Nucleus accumbens (tissue), 56 donors: ENCODE measurements around the gene GLIS1.

ENCODE experiments used
- DNase-seq, 56 donors: peaks; one replicate each; lab custom pipeline; 2025; lab: John Stamatoyannopoulos, UW

Gene GLIS1

DNA sequence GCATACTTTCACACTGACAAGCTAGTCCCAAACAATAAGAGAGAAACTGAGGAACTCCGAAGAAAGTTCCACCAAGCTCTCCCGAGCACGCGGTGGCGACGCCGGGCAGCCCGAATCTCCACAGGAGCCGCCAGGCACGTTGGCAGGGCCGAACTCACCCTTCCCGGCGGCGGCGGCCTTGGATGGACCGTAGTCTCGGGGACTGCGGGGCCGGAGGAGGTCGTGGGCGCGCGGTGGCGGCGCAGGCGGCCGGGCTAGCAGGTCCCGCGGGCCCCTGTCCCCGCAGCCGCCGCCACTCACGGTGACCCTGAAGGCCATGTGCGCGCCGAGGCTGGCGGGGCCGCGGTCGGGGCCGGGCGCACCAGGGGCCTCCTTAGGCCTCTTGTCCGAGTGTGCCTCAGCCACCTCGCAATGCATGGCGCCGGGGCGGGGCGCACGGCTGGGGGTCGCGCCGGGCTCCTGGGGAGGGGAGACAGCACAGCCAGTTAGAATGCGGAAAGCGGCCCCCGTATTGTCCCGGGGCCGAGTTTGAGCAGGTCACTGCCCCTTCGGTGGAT is 1.2 kb downstream of the GLIS1 start:
- DNase-seq: no peak

DNA sequence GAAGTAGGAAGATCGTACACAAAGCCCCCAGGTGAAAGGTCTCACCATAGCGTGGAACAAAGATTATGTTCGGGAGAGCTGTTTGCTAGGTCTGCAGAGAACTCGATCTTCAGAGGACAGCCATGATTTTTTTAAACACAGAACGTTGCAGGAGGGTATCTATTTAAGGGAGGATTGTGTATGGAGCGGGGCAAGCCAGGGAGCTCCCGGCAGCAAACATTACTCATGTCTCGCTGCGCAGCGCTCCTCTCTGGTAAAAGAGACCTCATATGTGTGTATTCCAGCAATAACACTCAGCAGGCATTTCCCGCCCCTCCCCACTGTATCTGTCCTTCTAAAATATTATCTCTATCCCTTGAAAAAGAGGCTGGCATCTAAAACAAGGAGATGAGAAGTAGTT is 2.7 kb downstream of the GLIS1 start:
- DNase-seq: no peak

DNA sequence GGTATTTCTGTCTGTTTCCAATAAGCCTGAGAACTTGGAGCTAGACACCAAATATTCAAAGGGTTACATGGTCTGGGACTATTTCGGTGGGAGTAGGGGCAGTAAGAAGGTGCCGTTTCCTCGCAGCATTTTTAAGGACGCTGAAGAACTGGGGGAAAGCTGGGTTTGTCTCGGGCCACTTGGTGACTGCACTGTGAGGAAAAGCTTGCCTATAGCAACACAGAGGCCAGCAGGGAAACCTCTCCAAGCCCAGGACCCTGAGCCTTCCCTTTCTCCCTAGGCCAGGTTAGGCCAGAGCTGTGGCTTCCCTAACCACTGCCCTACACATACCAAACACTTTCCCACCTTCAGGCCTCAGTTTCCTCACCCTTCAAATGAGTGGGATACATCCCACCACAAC is 3.3 kb downstream of the GLIS1 start:
- DNase-seq: no peak

DNA sequence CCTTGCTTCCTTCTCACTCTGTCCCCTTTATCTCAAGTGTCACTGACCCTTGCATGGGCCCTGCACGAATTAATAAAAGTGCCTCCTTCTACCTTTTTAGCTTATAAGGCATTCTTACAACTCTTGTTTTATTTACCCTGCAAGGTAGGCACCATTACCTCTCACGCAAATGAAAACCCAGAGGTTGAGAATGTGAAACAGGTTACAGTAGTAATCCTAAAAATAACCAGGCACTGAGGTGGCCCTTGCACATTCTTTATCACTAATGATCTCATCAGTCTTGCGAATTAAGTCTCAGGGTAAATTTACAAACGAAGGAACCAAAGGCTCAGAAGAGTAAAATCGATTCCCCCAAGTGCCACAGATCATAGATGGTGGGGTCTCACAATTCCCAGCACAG is 3.7 kb downstream of the GLIS1 start:
- DNase-seq: no peak

DNA sequence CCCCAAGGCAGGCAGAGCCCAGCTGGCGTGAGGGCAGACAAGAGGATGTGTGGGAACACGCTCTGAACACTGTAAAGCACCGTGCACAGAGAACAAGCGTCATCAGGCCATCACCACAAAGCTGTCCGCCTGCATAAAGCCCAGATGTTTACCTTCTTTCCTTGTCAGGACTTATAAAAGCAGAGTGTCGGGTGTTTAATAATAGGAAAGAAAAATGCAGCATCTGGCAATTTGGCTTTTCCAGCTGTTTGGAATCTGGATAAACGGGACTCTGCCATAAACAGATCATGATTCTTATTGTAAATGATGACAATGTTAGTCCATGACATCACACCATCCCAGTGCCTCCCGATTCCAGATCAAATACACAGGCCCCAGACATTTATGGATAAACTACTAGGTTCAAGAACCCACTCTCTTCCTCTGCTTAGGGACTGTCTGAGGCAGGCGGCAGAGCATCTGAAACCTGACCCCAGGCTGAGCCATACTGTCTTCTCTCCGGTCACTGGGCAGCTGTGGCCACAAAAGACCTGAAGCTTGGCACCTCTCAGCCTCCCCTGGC is 4.2 kb downstream of the GLIS1 start:
- no peak for DNase-seq

DNA sequence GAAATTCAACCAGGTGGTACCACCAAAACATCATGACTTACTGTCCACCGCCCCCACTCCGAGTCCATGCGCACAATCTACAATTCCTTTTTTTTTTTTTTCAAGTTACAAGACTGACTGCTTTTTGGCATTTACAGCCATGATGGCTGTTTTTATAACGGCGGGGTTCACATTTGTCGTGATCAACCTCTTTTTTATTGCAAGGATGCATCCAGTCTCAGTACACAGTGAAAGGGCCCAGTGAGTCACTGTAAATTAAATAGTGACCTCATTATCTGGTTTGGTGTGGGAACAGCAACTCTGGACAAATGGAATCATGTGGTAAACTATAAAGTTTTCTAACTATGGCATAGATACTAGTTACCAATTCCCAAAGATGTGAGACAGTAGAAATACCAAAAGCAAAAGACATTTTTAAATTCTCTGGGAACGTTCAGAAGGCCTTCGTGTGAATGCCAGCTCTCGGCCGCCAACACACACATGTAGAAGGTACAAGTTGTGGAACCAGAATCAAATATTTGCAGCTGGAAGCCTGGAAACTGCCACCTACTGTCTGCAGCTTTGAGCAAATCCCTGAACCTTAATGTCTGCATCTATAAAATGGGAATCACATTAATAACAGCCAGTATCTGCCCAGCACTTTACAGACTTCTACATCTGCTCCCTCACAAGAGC is 4.9 kb downstream of the GLIS1 start:
- DNase-seq: no peak

DNA sequence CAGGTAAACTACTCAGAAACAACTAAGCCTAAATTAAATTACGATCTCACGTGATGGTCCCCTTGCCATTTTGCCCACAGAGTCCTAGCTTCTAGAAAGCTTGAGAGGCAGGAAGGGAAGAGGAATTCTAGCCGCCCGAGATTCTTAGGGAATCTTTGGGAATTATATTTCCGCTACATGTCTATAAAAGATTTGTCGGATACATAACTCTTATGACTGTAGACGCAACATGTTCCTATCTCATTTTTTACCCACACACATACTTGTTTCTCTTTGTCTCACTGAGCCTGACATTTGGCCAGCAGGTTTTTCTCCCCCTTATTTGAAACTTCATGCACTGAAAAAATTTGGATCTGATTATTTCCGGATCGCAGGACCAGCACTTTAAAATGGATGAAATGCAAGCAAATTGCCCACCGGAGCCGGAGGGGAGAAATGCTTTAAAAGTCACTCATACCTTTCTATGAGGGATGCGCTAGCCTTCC is 5.5 kb downstream of the GLIS1 start:
- no peak for DNase-seq

DNA sequence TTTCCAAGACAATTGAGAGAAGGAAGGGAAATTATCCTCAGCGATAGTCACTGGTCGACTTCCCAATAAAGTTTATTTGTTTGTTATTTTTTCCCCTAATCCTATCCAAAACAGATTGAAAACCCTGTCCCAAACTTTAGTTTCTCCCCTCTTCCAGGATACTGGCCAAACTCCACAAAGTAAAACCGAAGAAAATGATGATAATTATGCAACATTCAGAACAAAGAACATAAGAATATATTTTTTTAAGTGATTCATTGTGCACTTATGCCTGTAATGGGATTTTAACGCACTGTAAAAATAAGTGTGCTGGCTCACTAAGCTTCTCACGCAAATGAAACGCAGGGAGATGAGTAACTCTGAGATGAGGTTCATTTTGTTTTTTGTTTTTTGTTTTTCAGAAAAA is 6.0 kb downstream of the GLIS1 start:
- no peak for DNase-seq

DNA sequence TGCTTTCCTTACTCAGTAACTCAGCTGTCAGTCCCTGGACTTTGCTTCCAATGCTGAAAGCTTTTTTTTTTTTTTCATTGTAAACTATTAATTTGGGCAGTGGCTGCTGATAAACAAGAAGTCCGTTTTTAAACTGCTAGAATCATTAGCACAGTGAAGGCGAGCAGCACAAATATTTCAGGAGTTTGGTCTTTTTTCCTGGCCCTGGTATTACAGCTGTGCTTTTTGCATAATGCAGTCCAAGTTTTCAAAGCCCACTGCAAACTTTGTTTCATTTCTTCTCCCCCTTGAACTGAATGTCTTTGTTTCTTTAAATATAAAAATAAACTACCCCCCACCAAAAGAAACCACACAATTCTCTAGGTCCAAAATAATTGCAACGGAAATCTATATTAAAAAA is 6.6 kb downstream of the GLIS1 start:
- no peak for DNase-seq

DNA sequence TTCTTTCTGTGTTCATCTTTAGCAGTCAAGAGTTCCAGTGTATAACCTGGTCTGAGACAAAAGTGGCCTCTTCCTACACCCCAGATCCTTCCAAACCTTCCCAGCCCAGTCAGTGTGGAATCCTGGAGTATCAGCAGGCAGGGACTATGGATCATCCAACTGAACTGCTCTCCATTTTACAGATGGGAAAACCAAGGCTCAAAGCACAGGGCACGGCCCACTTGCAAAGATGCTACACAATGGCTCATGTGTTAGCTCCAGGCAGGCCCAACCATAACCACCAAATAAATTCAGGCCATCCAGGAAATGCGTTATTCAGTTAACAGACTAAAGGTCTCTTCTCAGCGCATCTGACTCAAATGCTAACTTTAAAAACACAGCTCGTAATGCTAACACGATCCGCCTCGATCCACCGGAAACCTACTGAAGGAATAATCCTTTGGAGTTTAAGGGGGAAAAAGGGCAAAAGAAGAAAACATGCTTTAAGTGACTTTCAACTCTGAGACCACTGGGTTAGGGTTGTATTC is 7.1 kb downstream of the GLIS1 start:
- no peak for DNase-seq

DNA sequence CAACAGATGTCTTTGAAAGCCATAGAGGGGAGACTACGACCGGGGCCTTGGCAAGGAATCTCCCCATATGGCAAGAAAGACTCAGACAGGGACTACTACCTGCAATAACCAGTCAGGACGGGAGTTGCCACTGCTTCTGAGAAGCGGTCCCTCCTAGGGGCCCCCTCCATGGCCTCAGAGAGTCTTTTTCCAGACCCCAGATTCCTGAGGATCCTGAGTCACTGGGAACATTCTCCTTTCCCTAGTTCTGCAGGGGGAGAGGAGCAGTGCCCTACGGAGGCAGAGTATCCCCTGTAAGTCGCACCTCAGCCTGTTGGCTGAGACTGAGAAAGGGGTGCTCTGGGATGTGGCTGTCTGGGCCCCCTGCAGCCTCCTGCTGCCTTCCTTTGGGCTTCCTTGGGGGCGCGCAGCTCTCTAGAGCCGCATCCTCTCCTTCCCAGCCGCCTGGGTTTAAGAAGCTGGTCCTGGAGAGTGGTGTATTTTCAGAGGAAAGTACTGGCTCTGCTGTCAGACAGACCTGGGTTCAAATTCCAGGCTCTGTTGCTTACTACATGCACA is 7.8 kb downstream of the GLIS1 start:
- no peak for DNase-seq

DNA sequence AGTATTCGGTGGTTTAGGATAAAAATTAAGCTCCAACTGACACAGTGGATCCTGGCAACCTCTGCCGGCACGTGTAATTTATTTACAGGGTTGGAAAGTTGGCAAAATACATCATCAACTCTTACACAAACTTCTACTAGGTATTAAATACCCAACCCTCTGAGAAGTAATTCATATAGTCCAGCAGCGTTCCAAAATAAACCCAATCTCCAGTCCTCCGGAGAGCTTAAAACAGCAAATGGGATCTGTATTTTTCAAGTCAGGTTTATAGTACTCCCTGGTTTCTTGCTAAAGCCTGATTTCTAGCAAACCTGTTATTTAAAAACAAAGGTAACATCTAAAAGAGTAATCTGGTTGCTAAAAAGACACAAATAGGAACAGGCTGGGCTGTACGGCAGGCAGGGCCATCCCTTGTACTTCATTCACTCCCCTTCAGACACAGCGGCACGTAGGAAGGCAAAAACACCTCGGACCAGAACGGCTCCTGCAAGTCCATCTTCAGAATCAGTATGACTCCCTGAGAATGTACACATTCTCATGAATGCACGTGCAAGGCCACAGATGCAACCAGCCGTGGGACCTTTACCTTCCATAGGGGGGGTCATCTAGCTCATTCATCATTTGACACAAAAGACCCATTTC is 8.6 kb downstream of the GLIS1 start:
- DNase-seq: no peak

DNA sequence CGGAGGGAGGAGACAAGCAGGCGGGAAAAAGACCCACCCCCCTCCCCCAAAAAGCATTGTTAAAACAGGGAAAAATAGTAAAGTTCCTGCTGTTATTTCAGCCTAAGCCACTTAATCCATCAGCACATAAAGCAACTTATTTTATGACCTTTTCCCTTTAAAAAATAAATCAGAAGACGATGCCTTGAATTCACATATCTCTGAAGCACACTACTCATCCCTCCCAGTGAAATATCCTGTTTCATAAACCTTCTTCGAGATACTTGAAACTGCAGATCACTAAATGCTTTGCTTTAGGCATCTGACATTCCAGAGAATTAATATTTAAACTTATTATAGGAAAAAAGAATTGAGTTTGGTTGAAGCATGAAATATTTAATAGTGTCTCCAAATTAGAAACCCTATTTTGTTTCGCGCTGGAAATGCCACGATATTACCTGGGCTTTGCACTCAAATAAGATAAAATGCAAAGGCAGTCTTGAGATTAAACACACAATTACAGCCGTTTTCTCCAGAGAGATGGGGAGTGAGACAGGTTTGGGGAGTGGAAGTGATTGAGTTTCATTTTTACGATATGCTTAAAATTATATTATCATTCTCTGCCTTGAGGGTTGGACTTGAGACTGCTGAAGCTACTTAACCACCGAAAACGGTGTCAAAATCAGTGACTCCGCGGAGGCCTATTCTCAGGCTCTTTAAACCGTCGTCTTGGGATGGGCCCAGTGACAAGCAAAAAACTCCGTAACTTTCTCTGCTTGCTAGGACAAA is 9.3 kb downstream of the GLIS1 start:
- DNase-seq: no peak

DNA sequence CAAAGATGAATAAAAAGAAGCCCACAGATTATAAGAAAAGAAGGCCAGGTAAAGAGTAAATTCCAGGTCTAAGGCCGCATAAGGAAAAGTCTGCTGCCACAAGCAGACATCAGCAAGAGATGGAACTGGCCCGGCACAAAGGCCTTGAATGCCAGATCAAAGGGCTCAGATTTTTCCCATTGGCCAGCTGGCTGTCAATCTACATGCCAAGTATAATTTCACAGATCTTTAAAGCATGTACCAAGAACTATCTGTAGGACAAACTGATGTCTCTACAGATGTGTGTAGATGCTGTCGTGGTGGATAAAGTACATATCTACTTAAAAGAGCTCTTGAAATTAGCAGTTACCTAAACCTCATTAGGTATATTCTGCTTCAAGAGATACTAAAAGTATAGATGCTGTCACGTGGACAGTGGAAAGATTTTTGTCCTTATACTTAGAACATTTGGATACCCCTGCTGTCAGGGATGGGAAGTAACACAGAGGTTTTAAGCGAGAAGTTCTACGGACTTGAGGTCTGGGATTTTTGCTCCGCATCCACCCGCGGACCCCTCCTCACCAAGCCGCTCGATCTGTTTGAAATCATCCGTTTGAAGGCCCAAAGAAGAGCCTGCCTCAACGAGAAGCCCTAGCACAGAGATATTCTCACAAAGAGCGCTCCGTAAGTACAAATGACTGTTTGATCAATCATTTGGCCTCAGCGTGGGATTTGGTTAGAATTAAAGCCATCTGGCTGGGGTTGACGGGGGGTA is 10.1 kb downstream of the GLIS1 start:
- no peak for DNase-seq

DNA sequence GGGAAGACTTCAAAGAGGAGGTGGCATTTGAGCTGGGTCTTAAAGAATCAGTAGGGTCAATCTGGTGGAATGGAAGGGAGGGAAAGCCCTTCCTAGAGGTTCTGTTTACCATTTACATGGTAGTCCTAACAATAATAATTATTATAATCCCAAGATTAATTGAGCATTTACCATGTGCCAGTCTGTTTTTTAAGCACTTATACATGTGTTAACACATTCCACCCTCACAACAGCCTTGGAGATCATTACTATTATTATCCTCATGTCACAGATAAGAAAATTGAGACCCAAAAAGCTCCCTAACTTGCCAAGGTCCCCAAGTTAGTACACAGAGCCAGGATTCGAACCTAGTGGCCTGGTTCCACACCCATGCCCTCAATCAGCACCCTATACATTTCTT is 10.8 kb downstream of the GLIS1 start:
- DNase-seq: no peak

DNA sequence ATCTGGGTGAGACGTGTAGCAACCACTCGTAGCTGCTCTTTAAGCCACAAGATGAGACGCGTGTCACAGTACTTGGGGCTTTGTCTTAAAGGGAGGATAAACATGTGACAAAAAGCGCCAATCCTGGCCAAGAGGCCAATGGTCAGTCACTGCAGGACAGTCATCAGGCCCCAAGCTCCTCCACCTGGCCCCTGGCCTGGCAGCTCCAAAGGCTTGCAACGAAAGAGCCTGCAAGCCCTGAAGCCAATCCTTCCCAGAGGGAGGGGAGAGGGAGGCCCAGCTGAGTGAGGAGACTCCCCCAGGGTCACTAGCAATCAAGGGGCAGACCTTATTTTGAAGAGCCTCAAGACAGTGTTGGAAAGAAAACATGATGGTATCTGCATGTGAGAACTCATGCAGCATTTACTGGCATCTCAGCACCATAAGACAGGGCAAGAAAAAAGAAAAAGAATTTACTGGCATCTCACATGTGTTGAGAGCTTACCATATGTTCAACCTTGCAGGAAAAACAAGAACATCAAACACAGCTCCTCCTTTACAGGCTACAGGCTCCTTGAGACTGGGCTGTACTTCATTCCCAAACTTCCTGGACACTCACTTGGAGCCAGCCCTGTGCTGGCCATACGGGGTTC is 11.4 kb downstream of the GLIS1 start:
- no peak for DNase-seq

DNA sequence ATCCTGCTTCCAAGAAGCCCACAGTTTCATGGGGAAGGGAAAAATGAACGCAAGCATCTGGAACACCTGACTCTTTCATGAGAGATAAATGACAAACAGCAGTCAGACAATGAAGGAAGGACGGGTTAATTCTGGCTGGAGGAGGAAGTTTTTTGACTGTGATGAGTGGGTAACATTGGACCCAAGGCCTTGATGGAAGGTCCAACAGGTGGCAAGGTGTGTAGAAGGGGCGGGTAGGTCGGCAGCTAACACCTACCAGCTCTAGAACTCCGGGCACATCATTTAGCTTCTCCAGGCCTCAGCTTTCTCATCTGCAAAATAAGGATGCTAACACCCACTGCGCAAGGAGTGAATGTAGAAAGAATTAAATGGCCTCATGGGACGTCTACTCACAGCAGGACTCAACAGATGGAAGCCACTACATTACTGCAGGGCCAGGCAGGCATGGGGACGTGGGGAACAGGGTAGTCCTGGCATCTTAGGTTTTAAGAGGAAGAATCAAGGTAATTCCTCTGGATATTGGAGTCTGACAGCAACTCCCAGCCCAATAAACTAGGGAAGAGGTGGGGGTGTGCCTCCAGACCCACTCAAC is 12.9 kb downstream of the GLIS1 start:
- DNase-seq: no peak

DNA sequence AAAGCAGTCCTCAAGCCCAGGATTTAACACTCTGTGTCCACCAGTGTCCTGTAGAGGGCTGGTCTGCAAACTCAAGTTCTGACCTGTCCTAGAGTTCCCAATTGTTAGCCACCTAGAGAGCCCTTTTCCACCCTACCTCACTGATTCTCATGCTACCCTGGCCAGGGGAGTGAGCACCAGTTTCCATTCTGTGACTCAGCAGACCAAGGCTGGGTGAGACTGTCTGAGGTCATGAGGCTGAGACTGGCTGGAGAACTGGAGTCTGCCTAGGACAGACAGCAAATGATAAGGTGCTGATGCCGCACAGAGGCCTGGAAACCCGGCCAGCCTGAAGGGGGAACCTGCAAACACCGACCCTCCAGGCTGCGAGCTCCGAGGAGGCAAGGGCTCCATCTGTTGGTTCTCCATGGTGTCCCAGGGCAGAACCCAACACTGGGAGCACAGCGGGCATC is 13.7 kb downstream of the GLIS1 start:
- no peak for DNase-seq

DNA sequence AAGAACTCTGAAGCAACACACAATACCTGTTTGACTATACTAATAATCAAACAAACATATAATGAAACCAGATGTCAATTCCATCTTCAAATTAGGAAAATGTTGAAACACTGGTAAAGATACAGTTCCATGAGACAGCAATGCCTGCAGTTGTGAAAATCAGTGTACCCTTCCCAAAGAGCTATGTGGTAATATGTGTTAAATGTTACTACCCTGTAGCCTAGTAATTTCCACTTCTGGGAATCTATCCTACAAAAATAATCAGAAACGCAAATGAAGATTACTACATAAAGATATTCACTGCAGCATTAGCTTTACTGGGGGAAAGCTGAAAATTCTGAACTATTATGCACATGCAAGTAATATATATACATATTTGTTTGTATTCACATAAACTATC is 16.9 kb downstream of the GLIS1 start:
- DNase-seq: no peak
